NCI-H1417 (cell line): Measurements from ENCODE around the gene PAQR3.
A peak's percentile ranks its signal among the peaks of the same experiment; 100 is the strongest.
"Not testable (repeated sequence)": the region's sequence is repeated elsewhere in the genome, so short reads cannot be mapped to it uniquely, and the experiment has no call there.

Experiments
- DNase-seq, 3 experiments: peaks; one replicate each; lab custom pipeline; 2025; lab: John Stamatoyannopoulos, UW

PAQR3 gene

GRCh38 chr4:78926826-78927225 lies 12.4 kb downstream of the PAQR3 start:
- no peak for DNase-seq

DNA sequence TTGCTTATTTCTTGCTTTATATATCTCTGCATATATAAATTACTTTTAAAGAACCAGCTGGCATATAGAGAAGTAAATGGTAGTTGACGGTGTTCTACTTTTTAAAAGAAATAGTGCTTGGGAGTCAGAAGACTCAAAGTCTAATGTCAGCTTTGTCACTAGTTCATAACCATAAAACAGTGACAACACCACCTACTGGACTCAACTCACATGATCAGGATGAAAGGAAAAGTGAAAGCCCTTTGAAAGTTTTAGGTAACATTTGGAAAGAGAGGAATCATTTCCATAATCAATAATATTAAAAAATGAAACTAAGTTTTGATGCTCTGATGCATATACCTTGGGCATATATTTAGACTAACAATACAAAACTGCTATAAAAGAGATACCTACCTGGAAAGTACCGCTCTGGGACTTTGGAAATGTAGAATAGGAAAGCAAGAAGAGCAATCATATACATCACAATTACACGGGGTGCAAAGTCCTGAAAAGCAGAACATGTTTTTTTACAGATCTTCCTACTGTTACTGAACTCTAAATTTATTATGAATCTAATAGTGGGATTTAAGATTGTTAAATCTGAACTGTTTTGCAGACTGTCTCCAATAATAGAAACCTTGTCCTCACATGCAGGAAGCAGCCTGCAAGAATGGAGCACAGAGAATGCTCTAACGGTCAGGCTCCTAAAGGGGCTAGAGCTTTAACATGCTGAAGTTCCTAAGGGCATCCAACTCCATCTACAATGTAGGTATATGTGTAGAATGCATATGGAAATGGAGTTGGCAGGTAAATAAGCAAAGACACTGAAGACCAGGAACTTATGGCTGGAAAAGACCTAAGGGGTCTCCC lies 15.6 kb downstream of the PAQR3 start:
- no peak for DNase-seq

DNA sequence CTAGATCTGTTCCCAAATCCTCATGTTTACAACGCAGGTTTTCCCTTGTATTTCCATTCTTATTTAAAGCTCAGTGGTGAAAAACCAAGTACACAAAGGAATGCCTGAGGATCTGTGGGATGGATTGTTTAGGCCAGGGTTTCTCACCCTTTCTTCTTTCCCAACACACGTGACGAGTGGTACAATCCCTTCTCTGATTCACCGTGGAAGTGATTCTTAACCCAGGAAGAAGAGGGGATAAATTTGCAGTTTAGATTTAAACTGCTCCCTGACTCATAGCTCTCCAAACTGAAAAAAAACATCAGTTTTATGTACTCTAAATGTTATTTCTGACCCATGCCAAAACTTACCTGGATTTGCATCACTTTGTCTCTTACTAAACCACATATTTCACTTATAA lies 17.0 kb downstream of the PAQR3 start:
- no peak for DNase-seq

- DNase-seq: no peak
These were observed 28.6 kb downstream of the PAQR3 start for GRCh38 chr4:78910612-78911011.

DNA sequence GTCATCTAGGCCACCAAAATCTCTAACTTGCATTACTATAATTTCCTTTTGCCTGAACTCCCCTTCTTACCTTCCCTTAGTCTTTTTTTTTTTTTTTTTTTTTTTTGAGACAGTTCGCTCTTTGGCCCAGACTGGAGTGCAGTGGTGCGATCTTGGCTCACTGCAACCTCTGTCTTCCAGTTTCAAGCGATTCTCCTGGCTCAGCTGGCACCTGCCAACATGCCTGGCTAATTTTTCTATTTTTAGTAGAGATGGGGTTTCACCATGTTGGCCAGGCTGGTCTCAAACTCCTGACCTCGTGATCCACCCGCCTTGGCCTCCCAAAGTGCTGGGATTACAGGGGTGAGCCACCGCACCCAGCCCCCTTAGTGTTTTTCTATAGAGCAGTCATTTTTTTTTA lies 30.3 kb downstream of the PAQR3 start:
- not testable (repeated sequence) for DNase-seq

GRCh38 chr4:78907638-78908037 lies 31.6 kb downstream of the PAQR3 start:
- DNase-seq: no peak

DNA sequence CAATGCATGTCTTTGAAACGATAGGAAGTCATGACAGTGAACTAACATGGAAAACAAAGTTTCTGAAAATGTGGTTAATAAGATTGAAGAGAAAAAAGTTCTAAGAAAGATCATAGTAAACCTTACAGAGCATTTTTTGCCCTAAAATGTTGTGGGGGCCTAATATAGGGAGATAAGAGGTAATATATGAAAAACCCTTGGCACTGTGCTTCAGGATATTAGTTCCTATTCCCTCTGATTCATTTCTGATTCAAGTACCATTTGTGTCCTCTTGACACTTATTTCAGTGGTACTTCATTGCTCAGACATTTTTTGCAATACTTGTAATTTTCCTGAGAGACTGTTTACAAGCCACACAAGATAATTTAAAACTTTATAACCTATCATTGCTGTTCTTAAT lies 35.1 kb downstream of the PAQR3 start:
- no peak for DNase-seq

GRCh38 chr4:78902298-78902697 lies 36.9 kb downstream of the PAQR3 start:
- no peak for DNase-seq

DNA sequence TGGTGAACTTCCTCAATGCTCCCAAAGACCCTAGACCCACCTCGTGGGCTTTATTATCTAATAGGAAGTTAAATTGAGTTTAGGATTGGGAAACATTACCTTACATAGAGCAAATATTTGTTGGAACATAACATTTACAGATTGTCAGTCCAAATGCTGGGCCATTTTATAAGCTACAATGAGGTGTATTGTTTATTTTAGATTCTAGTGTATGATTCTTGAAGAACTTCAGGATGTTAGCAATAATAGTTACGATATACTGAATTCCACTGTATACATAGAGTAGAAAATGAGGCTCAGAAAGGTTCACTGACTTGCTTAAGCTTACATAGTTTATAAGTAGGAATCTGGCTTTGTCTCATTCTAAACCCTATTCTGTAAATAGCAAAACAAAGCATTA lies 37.4 kb downstream of the PAQR3 start:
- DNase-seq: no peak

DNA sequence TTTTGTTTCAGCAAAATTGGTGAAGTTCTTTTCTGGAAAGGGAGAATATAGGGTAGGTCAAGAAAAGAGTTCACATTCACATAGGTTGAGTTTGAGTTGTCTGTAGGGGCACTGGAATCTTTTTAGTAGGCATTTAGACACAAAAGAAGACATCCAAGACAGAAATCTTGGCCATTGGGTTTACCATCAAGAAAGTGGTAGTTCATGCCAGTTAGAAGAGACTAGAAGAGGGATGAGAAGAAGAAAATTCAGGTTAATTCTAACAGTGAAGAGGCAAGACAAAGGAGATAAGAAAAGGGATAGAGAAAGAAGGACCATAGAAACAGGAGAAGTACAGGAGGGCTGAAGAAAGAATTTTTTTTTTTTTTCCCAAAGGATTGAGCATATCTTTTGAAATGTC lies 39.9 kb downstream of the PAQR3 start:
- DNase-seq: no peak

- no peak for DNase-seq
These were observed 49.3 kb downstream of the PAQR3 start for GRCh38 chr4:78889955-78890354.

DNA sequence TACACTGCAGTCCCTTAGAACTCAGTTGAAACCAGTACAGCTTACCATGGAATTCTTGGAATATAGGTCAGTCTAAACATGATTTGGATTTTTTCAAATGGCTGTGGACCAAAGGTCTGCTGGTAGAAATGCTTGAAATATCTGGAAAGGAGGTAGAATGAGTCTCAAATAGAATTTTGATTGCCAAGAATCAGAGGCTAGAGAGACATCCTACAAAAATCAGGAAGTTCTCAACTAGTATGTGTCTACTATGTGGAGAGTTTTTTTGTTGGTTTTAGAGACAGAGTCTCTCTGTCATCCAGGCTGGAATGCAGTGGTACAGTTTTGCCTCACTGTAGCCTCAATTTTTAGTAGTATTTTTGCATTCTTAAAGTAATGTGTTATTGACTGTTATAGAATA lies 53.6 kb downstream of the PAQR3 start:
- DNase-seq: no peak

DNA sequence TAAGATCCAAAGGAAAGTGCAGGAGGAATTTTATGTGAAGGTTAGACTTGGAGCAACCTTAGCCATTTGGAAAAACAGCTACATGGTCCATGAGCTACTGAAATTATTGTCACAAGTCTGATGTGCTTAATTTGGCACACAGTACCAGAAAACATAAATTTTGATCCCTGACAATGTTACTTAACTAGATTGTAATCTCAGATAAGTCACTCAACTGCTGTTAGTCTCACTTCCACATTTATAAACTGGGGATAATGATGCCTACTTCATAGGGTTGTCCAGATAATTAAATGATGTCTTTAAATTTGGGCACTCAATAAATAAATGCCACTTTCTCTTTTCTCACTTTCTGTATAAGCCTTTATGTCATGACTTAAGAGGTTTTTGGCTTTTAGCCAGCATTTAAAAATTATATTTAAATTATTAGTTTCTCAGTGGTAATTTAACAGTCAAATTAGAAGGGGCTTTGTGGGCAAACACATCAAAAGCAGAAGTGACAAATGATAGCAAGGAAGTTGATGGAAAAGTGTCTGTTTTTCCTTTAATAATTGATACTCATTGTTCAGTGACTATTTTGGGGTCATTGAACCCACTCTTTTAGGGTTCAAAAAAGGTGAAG lies 58.3 kb downstream of the PAQR3 start:
- DNase-seq: peak in 1 of 3 experiments; percentile 41

DNA sequence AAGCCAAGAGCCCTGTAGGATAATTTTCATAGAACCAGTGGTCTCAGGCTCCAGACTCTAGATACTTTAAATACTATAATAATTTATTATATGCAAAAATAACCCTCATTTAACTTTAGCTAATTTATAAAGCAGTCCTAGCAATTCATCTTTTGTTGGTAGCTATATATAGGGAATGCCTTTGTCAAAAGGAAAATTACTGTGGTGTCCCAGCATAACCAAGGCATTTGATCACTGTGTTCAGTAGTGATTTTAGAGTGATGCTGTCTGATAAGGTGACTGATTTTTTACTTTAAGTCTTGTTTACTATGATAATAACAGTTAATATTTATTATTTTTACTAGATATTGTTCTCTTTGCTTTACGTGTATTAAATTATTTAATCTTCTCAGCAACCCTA lies 61.2 kb downstream of the PAQR3 start:
- DNase-seq: no peak

DNA sequence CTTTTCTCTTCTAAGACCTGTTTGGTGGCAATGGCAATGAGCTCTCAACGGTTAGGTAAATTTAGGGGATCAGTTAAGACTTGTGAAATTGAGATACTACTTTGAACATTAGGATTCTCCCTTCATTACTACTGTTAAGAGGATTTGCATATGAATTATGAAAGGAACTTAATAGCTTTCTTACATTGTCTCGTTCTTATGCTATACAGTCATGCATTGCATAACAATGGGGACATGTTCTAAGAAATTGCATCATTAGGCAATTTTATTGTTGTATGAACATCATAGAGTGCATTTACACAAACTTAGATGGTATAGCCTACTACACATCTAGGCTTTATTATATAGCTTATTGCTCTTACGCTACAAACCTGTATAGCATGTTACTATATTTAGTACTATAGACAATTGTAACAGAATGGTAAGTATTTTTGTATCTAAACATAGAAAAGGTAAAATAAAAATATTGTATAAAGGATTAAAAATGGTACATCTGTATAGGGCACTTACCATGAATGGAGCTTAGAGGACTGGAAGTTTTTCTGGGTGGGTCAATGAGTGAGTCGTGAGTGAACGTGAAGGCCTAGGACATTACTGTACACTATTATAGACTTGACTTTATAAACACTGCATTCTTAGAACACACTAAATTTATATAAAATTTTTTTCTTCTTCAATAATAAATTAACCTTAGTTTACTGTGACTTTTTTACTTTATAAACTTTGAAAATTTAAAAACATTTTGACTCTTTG lies 62.5 kb downstream of the PAQR3 start:
- DNase-seq: no peak

- no peak for DNase-seq
These were observed 69.2 kb downstream of the PAQR3 start for GRCh38 chr4:78870056-78870455.

- DNase-seq: not testable (repeated sequence)
These were observed 70.5 kb downstream of the PAQR3 start for GRCh38 chr4:78868712-78869111.

DNA sequence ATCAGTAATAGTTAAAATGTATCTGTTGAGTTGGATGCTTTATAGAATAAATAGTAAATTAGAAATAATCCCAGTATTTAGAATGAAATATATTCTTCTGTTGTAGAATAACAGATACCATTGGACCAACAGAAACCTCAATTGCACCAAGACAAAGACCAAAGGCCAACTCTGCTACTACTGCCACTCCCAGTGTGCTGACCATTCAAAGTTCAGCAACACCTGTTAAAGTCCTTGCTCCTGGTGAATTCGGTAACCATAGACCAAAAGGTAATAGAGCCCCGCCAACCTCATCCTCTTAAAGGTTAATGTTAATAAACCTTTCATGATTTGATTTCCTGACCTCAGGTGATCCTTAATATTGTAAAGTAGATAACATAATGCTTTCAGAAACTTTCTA lies 73.8 kb downstream of the PAQR3 start:
- DNase-seq: no peak

- DNase-seq: peak; percentile 25 to 88 (median 70)
These were observed 74.7 kb downstream of the PAQR3 start for GRCh38 chr4:78864405-78865024.

GRCh38 chr4:78863991-78864390 lies 75.2 kb downstream of the PAQR3 start:
- no peak for DNase-seq

- no peak for DNase-seq
These were observed 75.9 kb downstream of the PAQR3 start for GRCh38 chr4:78863254-78863869.

- no peak for DNase-seq
These were observed 76.9 kb downstream of the PAQR3 start for GRCh38 chr4:78862314-78862737.
